Dermis microvascular lymphatic vessel endothelial cell (primary cell): ENCODE results near the gene CDC37L1. TPM values are rescaled to one million over a fixed set of nuclear protein-coding genes. Genes with fewer than 3 reads are reported as not detected.
"Not testable (repeated sequence)": the region's sequence is repeated elsewhere in the genome, so short reads cannot be mapped to it uniquely, and the experiment has no call there.

Experiments used
- DNase-seq, 2 donors: peaks; one replicate each; pipeline versions ENCODE4 v3.0.0 to v3.0.0-alpha.2; 2010; ENCODE audit warnings: low read depth in 2 of 2
- total RNA-seq: library from RNA; depleted of rRNA; stranded (reverse); fragments of >200 nt; gene quantifications from 2 replicates; pipeline ENCODE4 v1.2.1, GENCODE V29; 2014

CDC37L1 gene
- total RNA-seq, 1 donor from 2014 or later, result 5.1 TPM

DNA sequence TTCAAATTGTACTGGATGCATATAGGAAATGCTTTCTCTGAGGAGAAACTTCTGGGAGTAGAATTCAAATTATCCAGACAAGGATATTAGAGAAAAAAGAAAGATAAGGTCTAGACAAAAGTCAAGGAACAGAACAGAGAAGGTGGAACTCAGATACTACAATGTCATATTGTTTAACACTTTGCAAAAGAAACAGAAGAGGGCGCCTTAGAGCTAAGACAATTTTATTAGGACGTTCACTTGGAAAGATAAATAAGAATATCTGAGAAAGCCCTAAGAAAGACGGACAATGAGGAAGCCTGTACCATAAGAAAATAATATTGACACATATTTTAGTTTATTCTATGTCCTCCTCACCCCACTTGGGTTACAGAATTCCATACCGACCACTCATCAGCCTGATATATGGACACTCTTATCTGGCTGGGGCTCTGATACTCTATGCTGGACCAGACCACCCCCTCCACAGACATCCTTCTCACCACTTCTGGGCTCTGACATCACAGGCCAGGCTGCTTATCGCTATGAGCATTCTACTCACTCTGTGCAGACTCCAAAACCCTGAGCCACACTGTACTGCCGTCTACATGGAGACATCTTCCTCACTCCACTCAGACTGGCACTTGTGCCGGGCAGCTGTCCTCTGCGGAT is 70.8 kb downstream of the CDC37L1 start:
- DNase-seq, result peak in 1 of 2 donors; percentile 48

DNA sequence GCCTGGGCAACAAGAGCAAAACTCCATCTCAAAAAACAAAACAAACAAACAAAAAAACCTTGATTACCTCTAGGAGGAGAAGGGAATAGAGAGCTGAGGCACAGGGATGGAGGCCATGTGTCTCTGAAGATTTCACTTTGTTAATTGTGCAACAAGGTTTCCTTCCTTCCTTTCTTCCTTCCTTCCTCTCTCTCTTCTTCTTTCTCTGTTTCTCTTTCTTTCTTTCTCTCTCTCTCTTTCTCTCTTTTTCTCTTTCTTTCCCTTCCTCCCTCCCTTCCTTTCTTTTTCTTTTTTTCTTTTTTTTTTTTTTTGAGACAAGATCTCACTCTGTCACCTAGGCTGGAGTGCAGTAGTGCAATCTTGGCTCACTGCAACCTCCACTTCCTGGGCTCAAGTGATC is 75.2 kb downstream of the CDC37L1 start:
- not testable (repeated sequence) for DNase-seq

DNA sequence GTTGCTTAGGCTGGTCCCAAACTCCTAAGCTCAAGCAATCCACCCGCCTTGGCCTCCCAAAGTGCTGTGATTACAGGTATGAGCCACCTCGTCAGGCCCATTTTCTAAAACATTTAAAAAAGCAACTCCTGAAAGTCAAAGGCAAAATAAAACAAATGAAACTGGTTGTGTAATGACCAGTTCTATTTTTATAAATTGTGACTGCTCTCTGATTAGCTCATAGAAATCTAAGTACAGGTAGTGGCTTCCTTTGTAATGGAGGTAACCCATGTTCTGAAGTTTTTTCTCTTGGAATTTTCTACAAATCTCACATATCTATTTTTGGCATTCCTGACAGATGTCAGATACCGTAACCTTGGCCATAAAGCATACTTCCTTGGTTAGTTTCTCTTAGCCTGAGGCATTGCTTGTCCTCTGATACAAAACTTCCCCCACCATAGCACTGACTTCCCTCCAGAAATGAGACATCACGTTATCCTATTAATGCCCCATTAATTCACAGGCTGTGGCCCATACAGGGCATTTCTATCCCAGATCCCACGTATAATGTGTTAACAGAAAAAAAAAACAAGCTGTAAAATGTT is 75.7 kb downstream of the CDC37L1 start:
- no peak for DNase-seq

GRCh38 chr9:4756420-4756819 is 77.1 kb downstream of the CDC37L1 start:
- no peak for DNase-seq

Other genes starting within 250 kb of the CDC37L1 start
- gene SLC1A1, start 189.1 kb upstream of the CDC37L1 start, total RNA-seq, result 4.2 and 7.2 TPM in 2 replicates
- gene PLPP6, start 17.3 kb upstream of the CDC37L1 start, total RNA-seq, result 3.7 and 6.3 TPM in 2 replicates
- gene SPATA6L, start 13.1 kb upstream of the CDC37L1 start, total RNA-seq, result 3.3 and 3.8 TPM in 2 replicates
- 48.8 and 61.2 TPM in 2 replicates for gene AK3, start 61.6 kb downstream of the CDC37L1 start, total RNA-seq
- 9.1 and 10.6 TPM in 2 replicates for gene RCL1, start 113.4 kb downstream of the CDC37L1 start, total RNA-seq